Muscle of leg (tissue), 11 donors: ENCODE results near the gene KLHL15. TPM values are rescaled to one million over a fixed set of nuclear protein-coding genes. Genes with fewer than 3 reads are reported as not detected.
A peak's percentile ranks its signal among the peaks of the same experiment; 100 is the strongest.
"Not testable (repeated sequence)": the region's sequence is repeated elsewhere in the genome, so short reads cannot be mapped to it uniquely, and the experiment has no call there.

ENCODE experiments used
- DNase-seq: peaks from one replicate; pipeline ENCODE4 v3.0.0; 2013
- H3K27ac ChIP-seq: one replicate; pipeline ENCODE4 v1.5.1; 2013; ENCODE audit warnings: mild to moderate bottlenecking, low read length, control low read depth
- H3K27me3 ChIP-seq: one replicate; pipeline ENCODE4 v1.6.1; 2013; ENCODE audit warnings: low read length; ENCODE audit not compliant: control insufficient read depth, insufficient read depth
- H3K36me3 ChIP-seq: one replicate; pipeline ENCODE4 v1.6.1; 2013; ENCODE audit warnings: low read length; ENCODE audit not compliant: control insufficient read depth, insufficient read depth
- H3K4me1 ChIP-seq: one replicate; pipeline ENCODE4 v1.6.1; 2013; ENCODE audit warnings: low read length; ENCODE audit not compliant: control insufficient read depth, insufficient read depth
- H3K4me3 ChIP-seq: one replicate; pipeline ENCODE4 v1.5.1; 2013; ENCODE audit warnings: low read length, control low read depth
- H3K9me3 ChIP-seq: replicated peaks from 2 replicates; pipeline ENCODE4 v1.6.1; 2013; ENCODE audit warnings: low read depth, low read length; ENCODE audit not compliant: control insufficient read depth
- WGBS: methylation state at CpG from one replicate; pipeline ENCODE4 v1.1.5; 2013; ENCODE audit warnings: missing lambda C conversion rate; ENCODE audit not compliant: insufficient coverage; 5-methylcytosine and 5-hydroxymethylcytosine counted together
- polyA plus RNA-seq, 8 donors: library from polyadenylated mRNA; unstranded; fragments of 120-200 nt; gene quantifications; one replicate each; pipeline versions ENCODE4 v1.2.1 to v1.2.3, GENCODE V29; 2013; ENCODE audit warnings: inconsistent platforms in 1 of 8, low replicate concordance in 1 of 8; ENCODE audit not compliant: insufficient read length in 8 of 8, insufficient read depth in 1 of 8
- total RNA-seq: library from RNA; stranded (reverse); fragments of 120-200 nt; gene quantifications from one replicate; pipeline ENCODE4 v1.2.4, GENCODE V29; 2013

The KLHL15 gene
- total and polyA plus RNA-seq, 9 donors, result 7.0 to 12.9 (median 10.1) TPM

GRCh38 chrX:23993012-23993633, 33.9 kb downstream of the KLHL15 start:
- Histone ChIP-seq H3K4me3 (no peak overlapping the region), H3K27me3 (peaks cover 34% of the 10 kb centered on the region)
- WGBS, result no CpG with 5 or more reads among the region's 3 CpGs

DNA sequence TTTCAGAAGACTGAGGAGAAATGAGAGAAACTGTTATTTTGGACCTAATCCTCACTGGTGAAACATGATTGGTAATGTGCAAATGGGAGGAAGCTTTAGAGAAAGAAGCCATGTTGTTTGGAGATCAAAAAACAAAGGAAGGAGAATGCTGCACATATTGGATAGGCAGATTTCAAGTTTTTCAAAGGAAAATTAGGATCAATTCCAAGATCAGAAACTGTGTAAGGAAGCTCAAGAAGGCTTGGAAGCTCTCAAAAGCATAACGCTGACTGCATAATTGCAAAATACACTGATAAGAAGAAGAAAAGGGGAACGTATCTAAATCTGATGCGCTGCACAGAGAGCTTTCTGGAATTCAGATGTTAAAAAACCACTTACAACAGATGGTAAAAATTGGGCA, 34.6 kb downstream of the KLHL15 start:
- Histone ChIP-seq H3K4me3 (no peak overlapping the region), H3K27ac (no peak overlapping the region), H3K4me1 (no peaks in the 10 kb centered on the region), H3K36me3 (peaks cover 8% of the 10 kb centered on the region), H3K27me3 (peaks cover 39% of the 10 kb centered on the region), H3K9me3 (no peaks in the 10 kb centered on the region)
- no peak for DNase-seq
- no CpG with 5 or more reads among the region's 3 CpGs for WGBS

More at GRCh38 chrX:23993012-23993633, 33.9 kb downstream of the KLHL15 start:
- no peaks in the 10 kb centered on the region for H3K4me1 ChIP-seq
- DNase-seq, result no peak
- no peak overlapping the region for H3K27ac ChIP-seq
- no peaks in the 10 kb centered on the region for H3K9me3 ChIP-seq
- peaks cover 4% of the 10 kb centered on the region for H3K36me3 ChIP-seq

GRCh38 chrX:23990455-23990854, 36.5 kb downstream of the KLHL15 start:
- Histone ChIP-seq H3K27ac (no peak overlapping the region), H3K36me3 (peaks cover 8% of the 10 kb centered on the region), H3K4me1 (no peaks in the 10 kb centered on the region), H3K4me3 (no peak overlapping the region), H3K9me3 (no peaks in the 10 kb centered on the region), H3K27me3 (peaks cover 30% of the 10 kb centered on the region)
- 60% methylated on average over 1 of the region's 2 CpGs for WGBS
- DNase-seq, result no peak

DNA sequence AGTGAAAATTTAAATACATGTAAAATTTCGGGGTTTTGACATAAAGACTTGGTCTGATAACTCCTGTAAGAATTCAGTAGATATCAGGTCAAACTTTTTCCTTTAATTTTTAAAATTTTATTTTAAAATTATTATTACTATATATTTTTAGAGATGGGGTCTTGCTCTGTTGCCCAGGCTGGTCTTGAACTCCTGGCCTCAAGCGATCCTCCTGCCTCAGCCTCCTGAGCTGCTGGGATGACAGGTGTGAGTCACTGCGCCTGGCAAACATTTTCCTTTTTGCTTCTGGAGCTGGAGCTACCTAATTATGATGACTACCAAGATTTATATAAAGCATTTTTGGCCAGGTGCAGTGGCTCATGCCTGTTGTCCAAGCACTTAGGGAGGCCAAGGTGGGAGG, 37.3 kb downstream of the KLHL15 start:
- no CpG with 5 or more reads among the region's 3 CpGs for WGBS
- no peak for DNase-seq
- Histone ChIP-seq H3K27ac (no peak overlapping the region), H3K4me1 (no peaks in the 10 kb centered on the region), H3K27me3 (peaks cover 28% of the 10 kb centered on the region), H3K4me3 (no peak overlapping the region), H3K9me3 (no peaks in the 10 kb centered on the region), H3K36me3 (peaks cover 8% of the 10 kb centered on the region)

DNA sequence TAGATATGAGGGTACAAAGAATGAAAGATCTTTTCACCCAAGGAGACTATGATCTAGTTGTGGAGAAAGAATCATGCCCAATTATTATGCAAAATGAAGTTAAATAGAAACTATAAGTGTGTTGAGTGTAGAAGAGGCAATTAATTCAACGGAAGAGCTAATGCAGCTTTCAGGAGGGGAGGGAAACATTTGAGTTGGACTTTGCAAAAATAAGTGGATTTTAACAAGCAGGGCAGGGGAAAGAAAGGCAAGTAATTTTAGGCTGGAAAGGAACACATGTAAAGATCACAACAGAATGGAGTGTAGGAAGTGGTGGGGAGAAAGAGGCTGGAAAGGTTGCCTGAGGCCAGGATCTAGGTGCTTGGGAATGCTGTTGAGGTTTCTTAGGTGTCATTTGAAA, 44.1 kb downstream of the KLHL15 start:
- DNase-seq, result no peak
- Histone ChIP-seq H3K4me1 (peaks cover 3% of the 10 kb centered on the region), H3K27ac (no peak overlapping the region), H3K4me3 (no peak overlapping the region), H3K36me3 (peaks cover 4% of the 10 kb centered on the region), H3K27me3 (peaks cover 26% of the 10 kb centered on the region), H3K9me3 (no peaks in the 10 kb centered on the region)
- WGBS, result 88% methylated on average over 1 of the region's 1 CpG

DNA sequence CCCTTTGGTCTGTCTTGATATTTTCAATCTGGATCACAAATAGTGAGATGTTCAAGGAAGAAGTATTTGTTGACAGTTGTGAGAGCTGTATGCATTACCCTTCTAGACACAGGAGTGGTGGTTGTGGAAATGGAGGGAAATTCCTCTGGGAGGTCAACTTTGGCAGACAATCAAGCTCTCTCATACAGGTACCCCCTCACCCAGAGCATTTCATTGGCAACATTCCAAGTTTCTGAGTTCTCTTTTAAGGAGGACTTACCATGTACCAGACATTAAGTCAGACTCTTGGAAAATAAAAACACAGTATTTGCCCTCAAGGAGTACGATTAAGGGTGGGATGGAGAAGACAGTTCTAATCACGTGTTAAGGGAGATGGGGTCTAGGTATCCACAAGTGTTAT, 45.3 kb downstream of the KLHL15 start:
- WGBS, result 75% methylated on average over 2 of the region's 2 CpGs
- no peak for DNase-seq

DNA sequence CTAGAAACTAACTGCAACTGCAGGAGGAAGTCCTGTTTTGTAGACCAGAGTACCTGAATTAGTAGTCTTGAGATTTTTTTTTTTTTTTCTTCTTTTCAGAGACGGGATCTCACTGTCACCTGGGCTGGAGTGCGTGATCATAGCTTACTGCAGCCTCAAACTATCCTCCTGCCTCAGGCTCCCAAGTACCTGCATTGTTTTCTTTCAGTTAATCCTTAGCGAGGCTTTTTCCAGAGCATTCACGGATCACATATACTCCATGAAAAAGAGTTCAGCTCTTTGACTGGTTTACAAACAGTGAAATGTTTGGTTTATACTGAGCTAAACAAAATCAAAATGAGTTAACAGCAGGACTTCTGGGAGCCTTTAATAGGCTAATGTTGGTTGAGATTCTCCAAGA, 45.8 kb downstream of the KLHL15 start:
- Histone ChIP-seq H3K27ac (no peak overlapping the region), H3K9me3 (no peaks in the 10 kb centered on the region), H3K36me3 (peaks cover 2% of the 10 kb centered on the region), H3K4me3 (no peak overlapping the region), H3K4me1 (peaks cover 3% of the 10 kb centered on the region), H3K27me3 (peaks cover 32% of the 10 kb centered on the region)
- DNase-seq, result no peak
- WGBS, result 50% methylated on average over 1 of the region's 4 CpGs

More for the DNA sequence above, 45.3 kb downstream of the KLHL15 start:
- H3K36me3 ChIP-seq, result peaks cover 2% of the 10 kb centered on the region
- no peaks in the 10 kb centered on the region for H3K9me3 ChIP-seq
- peaks cover 32% of the 10 kb centered on the region for H3K27me3 ChIP-seq
- H3K4me1 ChIP-seq, result peaks cover 3% of the 10 kb centered on the region
- H3K4me3 ChIP-seq, result no peak overlapping the region
- H3K27ac ChIP-seq, result no peak overlapping the region

DNA sequence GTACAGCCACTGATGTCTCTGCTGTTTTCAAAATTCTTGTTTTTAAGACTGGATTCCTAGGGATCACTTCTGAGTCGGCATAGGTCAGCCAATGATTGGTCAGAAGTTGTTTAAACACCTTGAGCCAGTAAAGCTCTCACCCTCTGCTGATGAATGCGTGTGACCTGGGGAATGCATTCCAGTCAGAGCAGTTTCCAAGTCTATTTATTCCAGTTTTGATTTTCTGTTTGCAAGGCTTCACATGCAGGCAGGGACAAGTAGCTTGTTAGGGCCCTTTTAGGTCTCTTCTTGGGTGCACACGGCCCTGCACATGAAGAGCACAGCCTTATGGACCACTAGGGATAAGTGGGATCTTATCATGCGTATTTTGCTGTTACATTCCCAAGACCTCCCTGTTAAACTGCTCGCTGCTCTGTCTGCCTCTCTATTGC, 47.0 kb downstream of the KLHL15 start:
- Histone ChIP-seq H3K4me3 (no peak overlapping the region), H3K27me3 (peaks cover 32% of the 10 kb centered on the region), H3K4me1 (peaks cover 3% of the 10 kb centered on the region), H3K27ac (no peak overlapping the region), H3K36me3 (peaks cover 2% of the 10 kb centered on the region), H3K9me3 (no peaks in the 10 kb centered on the region)
- DNase-seq, result no peak
- 39% methylated on average over 3 of the region's 5 CpGs for WGBS

DNA sequence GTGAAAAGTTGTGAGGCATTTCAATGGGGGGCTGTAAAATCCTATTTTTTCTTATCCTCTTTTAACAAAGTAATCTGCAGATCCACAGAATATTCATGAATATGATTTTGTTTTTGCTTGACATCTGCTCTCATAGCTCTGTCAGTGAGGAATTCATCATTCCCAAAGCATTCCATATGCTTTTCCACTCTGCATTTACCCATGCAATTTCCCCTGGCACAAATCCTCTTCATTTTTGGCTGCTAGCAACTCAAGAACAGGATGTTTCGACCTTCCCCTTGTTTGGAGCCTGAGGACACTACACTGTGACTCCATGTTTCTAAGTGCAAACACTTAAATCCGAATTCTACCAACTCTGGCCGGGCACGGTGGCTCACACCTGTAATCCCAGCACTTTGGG, 48.5 kb downstream of the KLHL15 start:
- Histone ChIP-seq H3K27me3 (peaks cover 36% of the 10 kb centered on the region), H3K36me3 (peaks cover 2% of the 10 kb centered on the region), H3K4me3 (no peak overlapping the region), H3K9me3 (no peaks in the 10 kb centered on the region), H3K4me1 (peaks cover 3% of the 10 kb centered on the region), H3K27ac (peak overlapping the region; percentile 1)
- peak; percentile 67 for DNase-seq
- WGBS, result 70% methylated on average over 4 of the region's 4 CpGs

- WGBS, result no CpG with 5 or more reads among the region's 8 CpGs
- H3K27me3 ChIP-seq, result peaks cover 27% of the 10 kb centered on the region
- H3K36me3 ChIP-seq, H3K4me1 ChIP-seq, H3K4me3 ChIP-seq, H3K9me3 ChIP-seq, DNase-seq, H3K27ac ChIP-seq: not testable (repeated sequence)
These were observed 61.4 kb downstream of the KLHL15 start for GRCh38 chrX:23965630-23966029.

GRCh38 chrX:23964191-23964590, 62.8 kb downstream of the KLHL15 start:
- DNase-seq, result no peak
- Histone ChIP-seq H3K27me3 (peaks cover 29% of the 10 kb centered on the region), H3K4me1 (no peaks in the 10 kb centered on the region), H3K36me3 (no peaks in the 10 kb centered on the region), H3K9me3 (no peaks in the 10 kb centered on the region), H3K27ac (no peak overlapping the region), H3K4me3 (no peak overlapping the region)
- WGBS, result 50% methylated on average over 5 of the region's 5 CpGs
